ENCODE results near the gene CD63.
"Not testable (repeated sequence)": the region's sequence is repeated elsewhere in the genome, so short reads cannot be mapped to it uniquely, and the experiment has no call there.

CD63 gene

GRCh38 chr12:55728939-55729818, at the start of gene CD63:
CD63 (minus strand) TSS chr12:55729009; CDS start chr12:55728341, 668 bp downstream.
- peak in 1 of 2 donors; percentile 39 for DNase-seq (ENCODE audit: low read depth in 2 of 2)

- no peak for DNase-seq (ENCODE audit: low read depth in 2 of 2)
Measured at GRCh38 chr12:55777856-55778255, 49.0 kb upstream of the CD63 start.

GRCh38 chr12:55771736-55772135, 42.9 kb upstream of the CD63 start:
- DNase-seq (ENCODE audit: low read depth in 2 of 2) = no peak

- DNase-seq (ENCODE audit: low read depth in 2 of 2) = no peak
Measured at GRCh38 chr12:55767156-55767555, 38.3 kb upstream of the CD63 start.

GRCh38 chr12:55765736-55766290, 37.0 kb upstream of the CD63 start:
- no peak for DNase-seq (ENCODE audit: low read depth in 2 of 2)

- no peak for DNase-seq (ENCODE audit: low read depth in 2 of 2)
Measured at GRCh38 chr12:55762646-55763045, 33.8 kb upstream of the CD63 start.

GRCh38 chr12:55760663-55761062, 31.9 kb upstream of the CD63 start:
- DNase-seq (ENCODE audit: low read depth in 2 of 2) = no peak

- DNase-seq (ENCODE audit: low read depth in 2 of 2) = not testable (repeated sequence)
Measured at GRCh38 chr12:55758575-55758974, 29.8 kb upstream of the CD63 start.

- no peak for DNase-seq (ENCODE audit: low read depth in 2 of 2)
Measured at GRCh38 chr12:55757701-55758100, 28.9 kb upstream of the CD63 start.

- DNase-seq (ENCODE audit: low read depth in 2 of 2) = no peak
Measured at GRCh38 chr12:55755246-55755645, 26.4 kb upstream of the CD63 start.

GRCh38 chr12:55748230-55748993, 19.6 kb upstream of the CD63 start:
- DNase-seq (ENCODE audit: low read depth in 2 of 2) = no peak

GRCh38 chr12:55746913-55747231, 18.1 kb upstream of the CD63 start:
- no peak for DNase-seq (ENCODE audit: low read depth in 2 of 2)

GRCh38 chr12:55746174-55746912, 17.5 kb upstream of the CD63 start:
- no peak for DNase-seq (ENCODE audit: low read depth in 2 of 2)

GRCh38 chr12:55745361-55746173, 16.8 kb upstream of the CD63 start:
- no peak for DNase-seq (ENCODE audit: low read depth in 2 of 2)

- no peak for DNase-seq (ENCODE audit: low read depth in 2 of 2)
Measured at GRCh38 chr12:55744340-55745030, 15.7 kb upstream of the CD63 start.

GRCh38 chr12:55743406-55744339, 14.9 kb upstream of the CD63 start:
- DNase-seq (ENCODE audit: low read depth in 2 of 2) = no peak

- DNase-seq (ENCODE audit: low read depth in 2 of 2) = peak in 1 of 2 donors; percentile 58
Measured at GRCh38 chr12:55742719-55743405, 14.1 kb upstream of the CD63 start, which contains the start of gene GDF11. GDF11 (plus strand) TSS chr12:55743122; CDS start chr12:55743317, 195 bp downstream.

GRCh38 chr12:55741931-55742680, 13.3 kb upstream of the CD63 start:
- DNase-seq (ENCODE audit: low read depth in 2 of 2) = no peak
